Measurements from ENCODE around the gene GMEB2. TPM values are rescaled to one million over a fixed set of nuclear protein-coding genes. Genes with fewer than 3 reads are reported as not detected.

GMEB2 gene
- total RNA-seq, 3 donors from 2014 or later (not counting 1 experiment from before 2014, with no cell fraction given), result 11.7 to 15.1 (median 14.6) TPM

DNA sequence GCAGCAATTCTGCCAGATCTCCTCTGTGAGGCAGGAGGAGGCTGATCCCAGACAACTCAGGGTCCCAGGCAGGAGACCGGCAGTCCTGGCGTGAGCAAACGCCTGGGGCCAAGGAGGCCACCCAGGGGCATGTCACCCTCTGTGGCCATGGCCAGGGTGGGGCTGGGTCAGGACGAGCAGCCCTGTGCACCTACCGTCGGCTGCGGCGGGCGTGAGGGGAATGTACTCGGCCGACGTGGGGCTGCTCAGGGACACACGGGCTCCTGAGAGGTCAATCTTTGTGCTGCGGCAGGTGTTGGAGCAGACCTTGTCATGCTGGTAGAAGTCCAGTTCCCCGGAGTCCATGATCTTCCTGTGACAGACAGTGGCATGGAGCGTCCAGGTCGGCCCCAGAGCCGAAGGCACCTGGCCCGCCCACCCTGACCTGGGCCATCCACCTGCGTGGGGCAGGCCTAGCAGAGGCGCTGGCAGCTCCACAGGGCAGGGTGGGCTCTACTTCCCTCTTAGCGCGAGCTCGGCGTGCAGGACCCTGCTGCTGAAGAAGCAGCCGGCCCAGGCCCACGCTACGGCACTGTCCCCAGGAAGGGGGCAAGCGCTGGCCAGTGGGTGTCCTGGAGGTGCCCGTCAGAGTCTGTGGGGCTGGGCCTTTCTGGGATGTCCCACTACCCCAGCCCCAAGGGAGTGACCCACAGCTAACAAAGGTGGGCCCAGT lies 31.3 kb downstream of the GMEB2 start:
- DNase-seq (no peak), ATAC-seq (peak in 1 of 3 donors; percentile 35)
- H3K27me3 Mint-ChIP-seq (ENCODE audit: low read depth in 2 of 2), result no peaks in the 10 kb centered on the region
- peaks cover 49% of the 10 kb centered on the region for H3K36me3 ChIP-seq (ENCODE audit: control insufficient read depth, insufficient read depth, low read length)
- no peak overlapping the region for H3K4me3 Mint-ChIP-seq
- intact Hi-C loops (cut with micrococcal nuclease), result no loop called here
- H3K9me3 Mint-ChIP-seq, result no peaks in the 10 kb centered on the region
- H3K4me1 ChIP-seq (ENCODE audit: control insufficient read depth, insufficient read depth, low read length), result no peaks in the 10 kb centered on the region
- 95% methylated on average over 30 of the region's 30 CpGs for WGBS (ENCODE audit: insufficient coverage)
- no peak overlapping the region for H3K27ac Mint-ChIP-seq
- TF ChIP-seq, protein P1, sequence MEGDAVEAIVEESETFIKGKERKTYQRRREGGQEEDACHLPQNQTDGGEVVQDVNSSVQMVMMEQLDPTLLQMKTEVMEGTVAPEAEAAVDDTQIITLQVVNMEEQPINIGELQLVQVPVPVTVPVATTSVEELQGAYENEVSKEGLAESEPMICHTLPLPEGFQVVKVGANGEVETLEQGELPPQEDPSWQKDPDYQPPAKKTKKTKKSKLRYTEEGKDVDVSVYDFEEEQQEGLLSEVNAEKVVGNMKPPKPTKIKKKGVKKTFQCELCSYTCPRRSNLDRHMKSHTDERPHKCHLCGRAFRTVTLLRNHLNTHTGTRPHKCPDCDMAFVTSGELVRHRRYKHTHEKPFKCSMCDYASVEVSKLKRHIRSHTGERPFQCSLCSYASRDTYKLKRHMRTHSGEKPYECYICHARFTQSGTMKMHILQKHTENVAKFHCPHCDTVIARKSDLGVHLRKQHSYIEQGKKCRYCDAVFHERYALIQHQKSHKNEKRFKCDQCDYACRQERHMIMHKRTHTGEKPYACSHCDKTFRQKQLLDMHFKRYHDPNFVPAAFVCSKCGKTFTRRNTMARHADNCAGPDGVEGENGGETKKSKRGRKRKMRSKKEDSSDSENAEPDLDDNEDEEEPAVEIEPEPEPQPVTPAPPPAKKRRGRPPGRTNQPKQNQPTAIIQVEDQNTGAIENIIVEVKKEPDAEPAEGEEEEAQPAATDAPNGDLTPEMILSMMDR (IDR thresholded peaks at IDR 0.05), result no peak
- H3K4me1 Mint-ChIP-seq, result peaks cover 0 to 6% of the 10 kb centered on the region in 2 donors
- no peaks in the 10 kb centered on the region for H3K36me3 Mint-ChIP-seq
- no peak overlapping the region for H3K27ac ChIP-seq (ENCODE audit: low read length)
- no peak overlapping the region for H3K4me3 ChIP-seq (ENCODE audit: low read length)
- H3K9me3 ChIP-seq (ENCODE audit: control insufficient read depth, insufficient read depth, low read length), result no peaks in the 10 kb centered on the region
- no peaks in the 10 kb centered on the region for H3K27me3 ChIP-seq (ENCODE audit: control insufficient read depth, insufficient read depth, low read length)

DNA sequence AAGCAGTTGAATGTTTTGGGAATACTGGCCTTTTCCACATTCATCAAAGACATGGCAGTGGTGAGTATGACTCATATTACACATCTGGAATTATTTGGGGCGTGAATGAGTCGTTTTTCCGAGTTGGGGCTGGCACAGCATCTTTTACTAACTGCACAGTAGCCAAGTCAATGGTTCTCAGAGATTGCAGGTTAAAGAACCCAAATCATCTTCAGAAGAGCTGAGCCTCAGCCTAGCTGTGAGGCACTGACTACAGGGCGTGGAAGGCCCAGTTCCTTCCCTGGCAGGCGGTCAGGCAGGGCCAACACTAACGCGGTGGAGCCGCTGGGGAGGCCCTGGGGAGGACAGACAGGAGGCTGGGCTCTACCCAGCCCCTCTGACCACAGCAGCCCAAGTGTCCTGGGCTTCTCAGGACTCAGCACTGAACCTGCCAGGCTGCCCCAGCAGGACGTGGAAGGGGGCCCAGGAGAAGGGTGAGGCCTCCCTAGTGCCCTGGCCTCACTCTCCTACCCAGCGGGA lies 32.8 kb downstream of the GMEB2 start:
- no peaks in the 10 kb centered on the region for H3K9me3 Mint-ChIP-seq
- no peak overlapping the region for H3K4me3 Mint-ChIP-seq
- Histone ChIP-seq H3K4me1 (ENCODE audit: control insufficient read depth, insufficient read depth, low read length) (no peaks in the 10 kb centered on the region), H3K27me3 (ENCODE audit: control insufficient read depth, insufficient read depth, low read length) (no peaks in the 10 kb centered on the region), H3K4me3 (ENCODE audit: low read length) (no peak overlapping the region), H3K9me3 (ENCODE audit: control insufficient read depth, insufficient read depth, low read length) (no peaks in the 10 kb centered on the region), H3K27ac (ENCODE audit: low read length) (no peak overlapping the region), H3K36me3 (ENCODE audit: control insufficient read depth, insufficient read depth, low read length) (peaks cover 62% of the 10 kb centered on the region)
- H3K27me3 Mint-ChIP-seq (ENCODE audit: low read depth in 2 of 2), result no peaks in the 10 kb centered on the region
- H3K27ac Mint-ChIP-seq, result no peak overlapping the region
- intact Hi-C loops (cut with micrococcal nuclease), result no loop called here
- no peak for DNase-seq
- no peaks in the 10 kb centered on the region for H3K4me1 Mint-ChIP-seq
- no peaks in the 10 kb centered on the region for H3K36me3 Mint-ChIP-seq
- 91% methylated on average over 10 of the region's 10 CpGs for WGBS (ENCODE audit: insufficient coverage)
- no peak for ATAC-seq
- TF ChIP-seq, protein P1 (IDR thresholded peaks at IDR 0.05), result no peak

GRCh38 chr20:63592661-63593060 lies 34.2 kb downstream of the GMEB2 start:
- intact Hi-C loops (cut with micrococcal nuclease), result no loop called here
- Mint-ChIP-seq H3K27ac (no peak overlapping the region), H3K27me3 (ENCODE audit: low read depth in 2 of 2) (no peaks in the 10 kb centered on the region), H3K36me3 (no peaks in the 10 kb centered on the region), H3K4me3 (no peak overlapping the region), H3K9me3 (no peaks in the 10 kb centered on the region), H3K4me1 (no peaks in the 10 kb centered on the region)
- H3K27me3 ChIP-seq (ENCODE audit: control insufficient read depth, insufficient read depth, low read length), result no peaks in the 10 kb centered on the region
- H3K4me3 ChIP-seq (ENCODE audit: low read length), result no peak overlapping the region
- ATAC-seq (no peak), DNase-seq (no peak)
- H3K27ac ChIP-seq (ENCODE audit: low read length), result no peak overlapping the region
- TF ChIP-seq, protein P1 (IDR thresholded peaks at IDR 0.05), result no peak
- H3K9me3 ChIP-seq (ENCODE audit: control insufficient read depth, insufficient read depth, low read length), result no peaks in the 10 kb centered on the region
- H3K36me3 ChIP-seq (ENCODE audit: control insufficient read depth, insufficient read depth, low read length), result peaks cover 54% of the 10 kb centered on the region
- WGBS (ENCODE audit: insufficient coverage), result 94% methylated on average over 13 of the region's 13 CpGs
- no peaks in the 10 kb centered on the region for H3K4me1 ChIP-seq (ENCODE audit: control insufficient read depth, insufficient read depth, low read length)

Data from natural killer cell (primary cell).